NCI-H1436 (cell line): ENCODE results near the gene OLFML1.
"Not testable (repeated sequence)": the region's sequence is repeated elsewhere in the genome, so short reads cannot be mapped to it uniquely, and the experiment has no call there.

ENCODE experiments used
- DNase-seq: peaks from one replicate; lab custom pipeline; 2025; lab: John Stamatoyannopoulos, UW

Gene OLFML1

DNA sequence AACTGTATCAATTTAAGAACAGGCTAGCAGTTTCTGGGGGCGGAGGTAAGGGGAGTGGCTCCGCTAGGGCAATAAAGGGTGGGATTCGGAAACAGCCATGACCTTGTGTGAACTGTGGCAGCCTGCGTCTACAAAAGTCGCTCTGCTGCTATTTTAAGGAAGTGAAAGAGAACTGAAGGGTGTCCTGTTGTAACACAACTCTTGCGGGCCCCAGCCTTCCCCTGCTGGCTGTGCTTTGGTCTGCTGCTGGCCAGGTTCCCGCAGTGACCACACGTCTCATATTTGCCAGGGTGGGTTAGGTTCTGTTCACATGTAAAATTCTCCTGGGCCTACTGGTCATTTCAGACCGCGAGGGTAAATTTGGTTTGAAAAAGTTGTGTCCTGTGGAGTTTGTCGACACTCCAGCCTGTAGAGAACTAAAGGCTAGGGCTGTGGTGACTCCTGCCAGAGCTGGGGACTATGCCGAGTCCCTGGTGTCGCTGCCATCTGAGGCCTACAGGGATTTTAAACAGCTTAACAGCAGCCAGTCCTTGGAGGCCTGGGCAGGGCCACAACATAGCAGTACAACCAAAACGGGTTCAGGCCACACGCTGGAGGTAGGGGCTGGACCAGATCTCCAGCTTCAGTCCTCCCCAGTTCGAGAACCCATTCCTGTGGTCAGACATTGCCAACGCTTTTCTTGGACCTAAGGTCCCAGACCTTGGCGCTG is 27.4 kb downstream of the OLFML1 start:
- DNase-seq, result no peak

- DNase-seq, result peak; percentile 9
Observed at GRCh38 chr11:7513234-7514098, 28.2 kb downstream of the OLFML1 start, which contains the start of gene PPFIBP2. Gene PPFIBP2 (plus strand): TSS chr11:7513999. CDS start chr11:7549476, 35,477 bp downstream.

DNA sequence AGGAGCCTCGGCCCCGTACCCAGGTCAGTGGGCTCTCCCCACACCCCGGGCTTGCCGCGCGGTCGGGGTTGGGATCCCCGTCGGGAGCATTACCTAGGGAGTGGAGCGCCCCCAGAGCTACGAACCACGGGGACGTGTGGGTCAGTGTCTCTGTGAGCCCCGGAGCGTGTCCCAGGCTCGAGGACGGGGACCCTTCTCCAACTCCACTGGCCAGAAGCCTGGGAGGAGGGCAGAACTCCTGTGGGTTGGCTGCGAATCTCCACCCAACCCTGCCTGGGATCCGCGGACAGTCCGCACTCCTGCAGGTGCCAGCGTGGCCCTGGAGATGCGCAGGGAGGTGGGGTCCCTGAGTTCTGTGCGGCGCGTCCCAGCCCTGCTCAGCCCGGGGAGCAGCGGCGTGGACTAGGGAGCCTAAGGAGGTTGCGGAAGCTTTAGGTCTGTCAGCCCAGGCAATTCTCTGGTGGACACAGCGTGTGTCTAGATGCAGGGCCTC is 28.8 kb downstream of the OLFML1 start:
- no peak for DNase-seq

GRCh38 chr11:7515447-7515886 is 30.2 kb downstream of the OLFML1 start:
- no peak for DNase-seq

DNA sequence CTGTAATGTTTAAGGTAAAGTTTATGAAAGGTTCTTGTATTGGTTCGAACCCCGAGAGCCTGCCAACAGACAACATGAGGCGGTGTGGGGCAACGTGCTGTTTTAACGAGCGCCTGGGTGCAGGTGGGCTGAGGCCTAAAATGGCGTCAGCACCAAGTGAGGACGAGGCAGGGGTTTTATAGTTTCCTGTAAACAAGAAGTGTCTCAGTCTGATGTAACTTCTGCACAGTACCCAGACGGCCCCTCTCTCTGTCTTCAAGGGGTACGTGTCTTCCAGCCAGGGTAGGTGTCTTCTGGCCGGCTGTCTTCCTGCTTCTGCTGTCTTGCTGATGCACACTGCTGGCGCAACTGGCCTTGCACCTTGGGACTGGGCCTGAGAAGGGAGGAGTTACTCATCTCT is 31.2 kb downstream of the OLFML1 start:
- no peak for DNase-seq

DNA sequence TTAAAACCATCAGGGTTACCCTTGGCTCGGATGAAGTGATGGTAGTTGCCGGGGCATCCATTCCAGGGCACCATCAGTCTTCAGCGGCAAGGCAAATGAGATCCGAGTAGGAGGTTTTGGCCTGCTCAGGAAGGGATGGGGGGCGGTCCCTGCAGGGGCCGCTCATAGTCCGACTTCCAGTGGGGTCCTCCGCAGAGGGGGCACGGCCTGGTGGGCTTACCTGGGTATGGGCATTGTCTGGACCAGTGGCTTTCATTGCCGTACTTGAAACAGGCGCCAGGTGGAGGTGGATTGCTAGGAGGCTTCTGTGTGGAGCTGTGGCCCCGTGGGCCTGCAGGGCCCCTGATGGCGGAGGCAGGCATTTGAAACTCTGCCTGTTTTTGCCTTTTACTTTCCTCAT is 32.4 kb downstream of the OLFML1 start:
- not testable (repeated sequence) for DNase-seq

GRCh38 chr11:7518811-7519562 is 33.7 kb downstream of the OLFML1 start:
- no peak for DNase-seq

GRCh38 chr11:7520011-7520942 is 35.0 kb downstream of the OLFML1 start:
- no peak for DNase-seq

DNA sequence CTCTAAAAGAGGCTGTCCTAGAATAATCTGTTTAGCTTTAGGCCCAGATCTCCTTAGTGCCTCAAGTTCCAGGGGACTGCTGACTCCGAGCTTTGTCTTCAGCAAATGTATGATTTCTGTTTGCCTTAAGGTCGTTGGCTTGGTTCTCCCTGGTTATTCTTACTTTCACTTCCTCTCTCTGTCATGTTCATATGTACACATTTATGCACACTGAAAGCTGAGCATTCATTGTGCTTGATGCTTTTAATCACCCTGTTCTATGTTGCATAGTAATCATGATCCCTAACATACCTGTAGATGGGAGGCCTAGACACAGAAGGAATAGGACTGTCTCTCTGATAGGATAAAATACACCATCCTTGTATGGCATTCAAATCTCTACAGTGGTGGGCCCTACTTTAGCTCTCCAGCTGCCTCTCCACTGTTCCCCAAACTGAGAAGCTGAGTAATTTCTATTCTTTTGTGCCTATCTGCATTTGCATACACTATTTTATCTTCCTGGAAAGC is 35.7 kb downstream of the OLFML1 start:
- no peak for DNase-seq

GRCh38 chr11:7522121-7522520 is 36.8 kb downstream of the OLFML1 start:
- no peak for DNase-seq

- no peak for DNase-seq
Observed at GRCh38 chr11:7522546-7522945, 37.2 kb downstream of the OLFML1 start.

- DNase-seq, result no peak
Observed at GRCh38 chr11:7523416-7524210, 38.3 kb downstream of the OLFML1 start.

GRCh38 chr11:7524462-7525235 is 39.3 kb downstream of the OLFML1 start:
- DNase-seq, result no peak

DNA sequence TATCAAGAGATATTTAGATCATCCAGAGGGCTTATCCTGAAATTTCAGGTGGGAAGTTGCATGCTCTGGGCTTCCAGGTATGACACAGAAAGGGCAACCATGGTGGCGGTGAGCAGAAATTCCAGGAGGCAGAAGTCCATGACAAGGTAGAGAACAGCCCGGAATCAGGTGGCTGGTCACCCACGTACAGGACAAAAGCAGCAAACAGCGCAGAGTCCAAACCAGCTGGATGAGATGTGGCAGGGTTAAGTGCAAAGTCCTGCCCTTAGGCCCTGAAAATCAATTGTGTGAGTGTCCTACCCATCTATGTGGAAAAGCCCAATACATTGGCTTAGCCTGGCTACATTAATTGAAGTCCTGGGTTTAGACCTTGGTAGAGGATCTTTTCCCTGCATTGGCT is 40.1 kb downstream of the OLFML1 start:
- DNase-seq, result no peak

- no peak for DNase-seq
Observed at GRCh38 chr11:7527029-7527428, 41.7 kb downstream of the OLFML1 start.

GRCh38 chr11:7528514-7529049 is 43.3 kb downstream of the OLFML1 start:
- no peak for DNase-seq

GRCh38 chr11:7530013-7530640 is 44.8 kb downstream of the OLFML1 start:
- DNase-seq, result no peak

DNA sequence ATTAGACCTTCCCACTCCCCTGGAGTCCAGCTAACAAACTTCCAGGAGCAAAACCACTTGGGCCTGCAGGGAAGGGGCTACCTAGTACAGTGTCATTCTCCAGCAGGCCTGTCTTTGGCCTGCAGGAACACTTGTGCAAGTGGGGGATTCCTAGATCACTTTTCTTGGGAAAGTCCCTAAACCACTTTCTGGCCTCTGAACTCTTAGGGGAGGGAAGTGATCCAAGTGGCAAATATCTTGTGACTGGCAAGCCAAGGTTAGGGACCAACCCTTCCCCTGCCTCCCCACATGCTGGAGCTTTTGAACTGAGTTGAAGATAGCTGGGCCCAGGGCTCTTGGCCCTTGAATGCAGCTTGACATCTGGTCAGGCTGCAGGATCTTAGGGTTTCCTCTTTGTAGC is 45.7 kb downstream of the OLFML1 start:
- no peak for DNase-seq
